ENCODE data around the gene RAVER1.
A peak's percentile ranks its signal among the peaks of the same experiment; 100 is the strongest.

The RAVER1 gene

DNA sequence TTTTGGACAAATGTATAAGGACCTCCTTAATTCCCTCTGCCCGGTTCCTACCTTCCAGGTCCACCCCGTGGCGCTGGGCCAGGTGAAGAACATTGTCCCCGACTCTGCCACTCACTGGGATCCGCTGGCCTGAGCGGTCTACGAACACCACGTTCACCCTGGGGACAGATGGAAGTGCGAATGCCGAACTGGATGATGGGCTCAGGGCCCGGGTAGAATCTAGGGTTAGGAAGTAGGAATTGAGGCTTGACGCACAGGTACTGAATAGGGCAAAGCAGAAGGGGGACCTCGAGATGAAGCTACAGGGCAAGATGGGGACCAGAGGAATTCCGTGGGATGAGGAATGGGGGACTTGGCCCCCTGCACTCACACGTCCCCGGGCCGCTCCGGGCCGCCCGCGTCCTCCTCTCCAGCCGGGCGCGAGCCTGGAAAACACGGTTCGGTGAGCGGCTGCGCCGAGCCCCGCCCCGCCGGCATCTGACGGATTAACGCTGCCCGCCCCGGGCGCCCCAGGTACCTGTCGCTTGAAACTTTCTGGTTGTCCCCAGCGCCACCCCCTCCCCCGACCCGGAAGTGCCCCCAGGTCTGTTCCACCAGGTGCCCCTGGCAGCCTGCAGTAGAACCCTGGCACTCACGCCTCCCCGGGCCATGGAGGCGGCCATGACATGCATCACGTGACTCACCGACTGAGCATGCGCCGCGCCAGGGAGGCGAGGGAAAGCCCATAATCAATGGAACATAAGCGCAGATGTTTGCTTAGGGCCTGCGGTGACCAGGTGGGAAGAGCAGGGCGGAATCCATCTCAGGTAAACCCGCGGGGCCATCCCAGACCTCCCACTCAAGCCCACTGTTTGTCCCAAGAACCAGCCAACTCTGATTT, 17.8 kb downstream of the RAVER1 start, which contains the start of gene FDX2:
Gene FDX2 (minus strand): TSS at position 681 of the 880 bp plus-strand sequence. CDS start 19 bp downstream, at position 662.
- DNase-seq (ENCODE audit: low read depth) = no peak
- H3K4me3 ChIP-seq (ENCODE audit: low read length) = peak within 1 kb of the TSS; percentile 86
- TF ChIP-seq, protein P1, sequence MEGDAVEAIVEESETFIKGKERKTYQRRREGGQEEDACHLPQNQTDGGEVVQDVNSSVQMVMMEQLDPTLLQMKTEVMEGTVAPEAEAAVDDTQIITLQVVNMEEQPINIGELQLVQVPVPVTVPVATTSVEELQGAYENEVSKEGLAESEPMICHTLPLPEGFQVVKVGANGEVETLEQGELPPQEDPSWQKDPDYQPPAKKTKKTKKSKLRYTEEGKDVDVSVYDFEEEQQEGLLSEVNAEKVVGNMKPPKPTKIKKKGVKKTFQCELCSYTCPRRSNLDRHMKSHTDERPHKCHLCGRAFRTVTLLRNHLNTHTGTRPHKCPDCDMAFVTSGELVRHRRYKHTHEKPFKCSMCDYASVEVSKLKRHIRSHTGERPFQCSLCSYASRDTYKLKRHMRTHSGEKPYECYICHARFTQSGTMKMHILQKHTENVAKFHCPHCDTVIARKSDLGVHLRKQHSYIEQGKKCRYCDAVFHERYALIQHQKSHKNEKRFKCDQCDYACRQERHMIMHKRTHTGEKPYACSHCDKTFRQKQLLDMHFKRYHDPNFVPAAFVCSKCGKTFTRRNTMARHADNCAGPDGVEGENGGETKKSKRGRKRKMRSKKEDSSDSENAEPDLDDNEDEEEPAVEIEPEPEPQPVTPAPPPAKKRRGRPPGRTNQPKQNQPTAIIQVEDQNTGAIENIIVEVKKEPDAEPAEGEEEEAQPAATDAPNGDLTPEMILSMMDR (conservative IDR thresholded peaks at IDR 0.05; ENCODE audit: low read depth, low read length) = no peak

DNA sequence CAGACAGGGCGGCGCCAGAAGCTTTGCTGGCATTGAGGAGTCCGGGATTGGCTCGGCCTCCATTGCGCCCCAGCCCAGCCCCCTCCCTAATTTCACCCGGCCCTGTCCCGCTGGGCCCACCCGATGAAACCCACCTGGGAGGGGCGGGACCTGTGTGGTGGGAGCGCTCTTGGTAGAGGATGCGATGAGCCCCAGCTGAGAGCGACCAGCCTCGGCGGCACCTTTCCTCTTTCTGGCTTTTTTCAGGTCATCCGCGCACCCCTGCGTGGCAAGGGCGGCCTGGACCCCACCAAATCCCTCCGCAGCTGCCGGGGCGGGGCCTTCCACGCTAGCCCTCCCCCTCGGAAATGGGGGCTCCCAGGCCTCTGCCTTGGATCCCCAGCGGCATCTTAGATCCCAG, 23.9 kb downstream of the RAVER1 start, which contains the start of gene ZGLP1:
Gene ZGLP1 (minus strand): TSS at position 393 of the 400 bp plus-strand sequence.
- TF ChIP-seq, protein P1 (conservative IDR thresholded peaks at IDR 0.05; ENCODE audit: low read depth, low read length) = no peak
- DNase-seq (ENCODE audit: low read depth) = no peak
- H3K4me3 ChIP-seq (ENCODE audit: low read length) = no peak within 1 kb of the TSS

DNA sequence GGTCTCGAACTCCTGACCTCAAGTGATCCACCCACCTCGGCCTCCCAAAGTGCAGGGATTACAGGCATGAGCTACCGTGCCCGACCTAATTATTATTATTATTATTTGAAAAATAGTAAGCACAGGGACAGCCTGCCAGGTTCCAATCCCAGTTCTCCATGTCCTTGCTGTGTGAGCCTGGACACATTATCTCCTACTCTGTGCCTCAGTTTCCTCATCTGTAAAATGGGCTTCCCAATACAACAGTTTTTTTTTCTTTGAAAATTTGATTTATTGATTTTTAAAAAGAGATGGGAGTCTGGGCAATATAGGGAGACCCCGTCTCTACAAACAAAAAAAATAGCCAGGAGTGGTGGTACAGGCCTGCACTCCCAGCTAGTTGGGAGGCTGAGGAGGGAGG, 27.0 kb downstream of the RAVER1 start:
- DNase-seq (ENCODE audit: low read depth) = no peak
- TF ChIP-seq, protein P1 (conservative IDR thresholded peaks at IDR 0.05; ENCODE audit: low read depth, low read length) = no peak
- H3K4me3 ChIP-seq (ENCODE audit: low read length) = no peak overlapping the region

DNA sequence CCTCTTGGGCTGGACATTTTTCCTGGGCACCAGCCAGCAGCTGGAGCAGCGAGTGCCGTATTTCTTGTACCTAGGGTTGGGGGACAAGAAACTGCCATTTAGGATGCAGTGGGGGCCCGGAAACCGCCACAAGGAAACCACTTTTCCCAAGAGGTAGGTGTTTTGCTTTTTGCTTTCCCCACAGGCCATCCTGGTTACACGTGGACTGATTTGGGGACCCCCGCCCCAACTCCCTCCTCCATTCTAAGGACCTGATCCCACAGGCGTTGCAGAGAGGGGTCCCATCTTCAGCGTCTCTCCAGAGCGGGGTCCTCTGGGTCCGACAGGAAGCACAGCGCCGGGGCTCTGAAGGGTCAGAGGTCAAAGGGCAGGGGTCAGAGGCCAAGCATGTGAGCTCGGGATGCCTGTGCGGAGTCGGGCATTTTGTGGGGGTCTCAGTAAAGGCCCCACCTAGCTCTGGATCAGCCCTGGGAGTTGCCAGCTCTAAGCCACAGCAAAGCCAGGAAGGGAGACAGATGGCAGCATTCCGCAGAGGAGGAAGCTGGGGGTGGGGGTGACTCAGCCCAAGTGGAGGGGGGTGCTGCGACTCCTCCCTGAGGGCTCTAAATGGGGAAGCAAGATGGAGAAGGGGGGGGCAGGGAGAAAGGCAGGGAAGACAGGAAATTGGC, 28.1 kb downstream of the RAVER1 start:
- TF ChIP-seq, protein P1 (conservative IDR thresholded peaks at IDR 0.05; ENCODE audit: low read depth, low read length) = no peak
- no peak overlapping the region for H3K4me3 ChIP-seq (ENCODE audit: low read length)

DNA sequence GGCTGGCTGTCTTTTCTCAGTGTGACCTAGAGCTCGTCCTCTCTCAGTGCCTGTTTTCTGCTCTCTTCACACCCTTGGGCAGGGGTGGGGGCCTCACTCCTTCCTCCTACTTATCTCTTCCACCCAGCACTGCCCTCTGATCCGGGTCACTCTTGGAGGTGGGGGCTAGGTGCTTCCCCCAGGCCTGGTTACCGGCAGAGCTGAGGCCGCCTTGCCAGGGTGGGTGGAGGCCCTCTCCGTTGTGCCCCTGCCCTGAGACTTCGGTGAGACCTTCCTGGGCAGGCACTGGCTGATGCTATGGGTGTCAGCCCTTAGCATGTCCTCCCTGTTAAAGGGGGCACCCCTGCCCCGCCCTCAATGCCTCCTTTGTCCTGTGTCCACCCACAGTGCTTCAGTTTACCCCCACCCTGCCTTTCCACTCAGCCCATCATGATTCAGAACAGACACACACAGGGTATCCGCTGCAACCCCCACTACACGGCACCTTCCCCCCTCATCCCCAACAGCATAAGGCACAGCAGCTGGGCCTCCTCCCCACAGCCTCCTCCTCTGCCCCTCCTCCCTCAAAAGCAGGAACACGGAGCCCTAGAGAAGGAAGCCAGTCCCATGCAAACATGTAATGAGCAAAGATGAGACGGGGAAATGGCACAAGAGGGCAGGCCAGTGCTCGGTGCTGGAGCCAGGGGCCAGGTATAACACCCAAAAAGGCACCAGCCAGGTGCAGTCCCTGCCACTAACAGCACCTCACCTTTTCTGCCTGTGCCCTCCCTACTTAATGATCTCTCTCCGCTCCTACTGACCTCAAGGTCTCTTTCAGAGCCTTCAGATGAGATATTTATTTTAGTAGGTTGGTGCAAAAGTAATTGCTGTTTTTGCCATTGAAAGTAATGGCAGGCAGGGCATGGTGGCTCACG, 33.5 kb downstream of the RAVER1 start:
- TF ChIP-seq, protein P1 (conservative IDR thresholded peaks at IDR 0.05; ENCODE audit: low read depth, low read length) = no peak
- DNase-seq (ENCODE audit: low read depth) = no peak
- no peak overlapping the region for H3K4me3 ChIP-seq (ENCODE audit: low read length)

More for the DNA sequence above, 28.1 kb downstream of the RAVER1 start:
- DNase-seq (ENCODE audit: low read depth) = no peak

DNA sequence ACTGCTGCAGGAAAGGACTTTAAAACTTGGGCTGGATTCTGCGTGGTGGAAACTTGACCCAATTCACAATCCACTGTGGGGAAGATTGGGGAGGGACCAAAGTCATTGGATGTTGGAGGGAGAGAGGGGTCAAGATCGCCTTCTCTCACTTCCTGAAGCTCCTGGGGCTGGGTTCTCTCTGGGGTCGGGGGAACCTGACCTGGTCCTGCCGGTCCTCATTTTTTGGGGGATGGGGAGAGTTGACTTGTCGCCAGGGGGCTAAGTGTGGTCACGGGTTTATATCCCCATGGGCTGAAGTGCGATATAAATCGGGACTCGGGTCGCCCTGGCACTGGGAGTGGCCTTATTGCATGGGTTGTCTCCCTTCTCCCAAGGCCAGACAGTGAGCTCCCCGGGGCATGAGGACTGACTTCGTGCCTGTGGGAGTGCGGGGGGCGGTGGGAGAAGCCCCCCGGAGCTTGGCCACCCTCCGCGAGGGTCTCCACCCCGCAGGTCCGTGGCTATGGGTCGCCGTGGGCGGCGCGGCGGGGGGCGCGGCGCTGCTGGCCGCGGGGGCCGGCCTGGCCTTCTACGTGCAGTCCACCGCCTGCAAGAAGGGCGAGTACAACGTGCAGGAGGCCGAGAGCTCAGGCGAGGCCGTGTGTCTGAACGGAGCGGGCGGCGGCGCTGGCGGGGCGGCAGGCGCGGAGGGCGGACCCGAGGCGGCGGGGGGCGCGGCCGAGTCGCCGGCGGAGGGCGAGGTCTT, 37.3 kb downstream of the RAVER1 start:
- TF ChIP-seq, protein P1 (conservative IDR thresholded peaks at IDR 0.05; ENCODE audit: low read depth, low read length) = no peak
- no peak overlapping the region for H3K4me3 ChIP-seq (ENCODE audit: low read length)
- DNase-seq (ENCODE audit: low read depth) = no peak

All from retinal pigment epithelial cell (primary cell).